NCI-H1092 treated with DMSO at 0.1 percent for 48 hours (cell line): ENCODE results near the gene NOL6.

Experiments
- DNase-seq: peaks from one replicate; lab custom pipeline; 2025; lab: John Stamatoyannopoulos, UW

NOL6 gene

GRCh38 chr9:33453999-33454660 lies 19.6 kb downstream of the NOL6 start:
- no peak for DNase-seq

DNA sequence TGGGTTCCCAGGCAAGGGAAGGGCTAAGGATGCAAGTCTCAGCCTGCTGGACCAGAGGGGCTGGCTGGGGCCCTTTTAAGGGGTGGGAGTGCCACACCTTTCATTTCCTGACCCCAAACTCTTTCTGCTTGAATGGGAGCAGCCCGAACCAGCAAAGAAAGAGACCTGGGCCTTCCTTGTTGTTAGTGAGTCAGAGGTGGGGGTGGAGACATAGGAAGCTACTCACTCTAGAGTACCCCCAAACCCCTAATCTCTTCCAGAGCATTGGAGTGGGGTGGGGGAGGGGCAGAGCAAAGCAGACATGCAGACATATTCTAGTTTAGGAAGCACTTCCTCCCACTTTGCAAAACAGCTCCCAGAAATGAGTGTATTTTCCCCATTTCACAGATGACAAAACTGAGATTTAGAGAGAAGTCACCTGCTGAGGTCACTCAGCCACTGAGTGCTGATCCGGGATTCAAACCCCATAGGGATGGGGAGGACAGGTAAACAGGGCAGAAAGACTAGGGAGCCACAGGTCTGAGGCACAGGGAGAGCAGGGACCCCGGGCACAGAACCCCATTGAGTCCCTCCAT lies 20.4 kb downstream of the NOL6 start:
- no peak for DNase-seq

DNA sequence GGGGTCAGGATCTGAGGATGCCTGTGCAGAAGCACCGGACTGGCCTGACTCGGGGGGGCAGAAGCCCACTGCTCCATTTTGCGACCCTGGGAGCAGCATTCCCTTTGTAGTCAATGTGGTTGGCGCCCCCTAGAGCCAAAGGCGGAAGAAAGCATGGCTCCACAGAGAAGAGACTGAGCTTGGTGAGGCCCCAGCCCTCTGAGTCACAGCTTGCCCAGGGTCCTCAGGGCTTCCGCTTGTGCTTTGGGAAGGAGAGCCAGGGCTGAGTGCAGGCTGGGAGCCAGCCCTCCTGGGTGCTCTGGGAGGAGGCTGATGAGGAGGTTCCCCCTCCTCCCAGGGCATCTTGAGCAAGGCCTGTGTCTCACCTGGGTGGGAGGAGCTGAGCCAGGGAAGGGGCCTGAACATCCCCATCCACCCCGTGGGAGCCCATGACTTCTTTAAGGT lies 20.9 kb downstream of the NOL6 start:
- DNase-seq: peak; percentile 38

DNA sequence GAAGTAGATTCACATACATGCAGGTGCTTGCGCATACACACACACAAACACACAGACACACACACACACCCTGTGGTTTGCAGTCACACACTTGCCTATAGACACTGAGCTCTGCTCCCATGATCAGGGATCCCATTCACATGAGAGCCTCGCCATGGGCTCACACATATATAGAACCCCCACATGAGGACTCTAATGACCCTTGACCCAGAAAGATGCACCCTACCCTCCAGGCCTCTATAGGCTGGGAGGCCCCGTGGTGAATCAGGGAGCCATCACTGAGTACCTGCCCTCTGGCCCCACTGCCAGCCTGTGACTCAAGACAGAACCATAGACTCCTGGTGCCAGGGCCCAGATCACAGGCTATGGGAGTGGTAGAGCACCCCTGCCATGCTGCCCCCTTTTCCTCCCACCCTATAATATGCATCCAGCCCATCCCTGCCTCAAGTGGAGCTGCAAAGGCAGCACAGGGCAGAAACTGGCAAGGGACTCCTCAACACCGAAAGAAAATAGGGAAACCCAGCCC lies 23.0 kb downstream of the NOL6 start:
- no peak for DNase-seq

GRCh38 chr9:33449715-33450114 lies 24.0 kb downstream of the NOL6 start:
- DNase-seq: no peak

DNA sequence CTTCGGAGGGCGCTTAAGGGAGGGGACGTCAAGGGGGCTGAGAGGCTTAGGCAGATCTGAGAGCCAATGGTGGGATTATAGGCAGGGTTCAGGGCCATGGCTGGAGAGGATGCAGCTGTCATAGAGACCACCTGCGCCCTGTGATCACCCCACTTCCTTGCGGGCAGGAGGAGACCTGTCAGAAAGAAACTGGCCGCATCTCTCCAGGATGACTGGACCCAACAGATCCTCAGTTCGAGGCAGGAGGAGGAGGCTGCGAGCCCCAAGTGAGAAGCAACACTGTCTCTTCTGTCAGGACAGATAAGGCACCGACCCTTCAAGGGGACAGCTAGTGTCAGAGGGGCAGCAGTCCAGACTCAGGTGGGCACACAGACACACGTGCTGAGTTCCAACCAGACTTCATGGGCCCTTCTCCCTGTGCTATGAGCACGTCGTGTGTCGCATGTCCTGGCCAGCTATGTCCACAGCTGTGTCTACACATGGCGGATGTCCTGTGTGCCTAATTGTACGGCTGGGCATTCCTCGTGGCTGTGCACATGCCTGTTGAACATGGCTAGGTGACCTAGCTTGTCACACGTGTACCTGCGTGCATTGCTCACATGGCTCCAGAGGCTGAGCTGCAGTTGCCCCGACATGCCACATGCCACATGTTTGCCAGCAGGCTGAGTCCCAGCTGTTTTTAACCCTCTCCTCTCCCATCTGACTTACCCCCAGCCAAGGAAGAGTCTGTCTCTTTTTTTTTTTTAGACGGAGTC lies 25.7 kb downstream of the NOL6 start:
- no peak for DNase-seq

- DNase-seq: peak; percentile 47
Observed at GRCh38 chr9:33446946-33447798, 26.6 kb downstream of the NOL6 start, which contains the start of gene AQP3. AQP3 (minus strand) TSS chr9:33447593; CDS start chr9:33447530, 63 bp downstream.

GRCh38 chr9:33446240-33446945 lies 27.3 kb downstream of the NOL6 start:
- DNase-seq: no peak

GRCh38 chr9:33445389-33446239 lies 28.1 kb downstream of the NOL6 start:
- DNase-seq: no peak

DNA sequence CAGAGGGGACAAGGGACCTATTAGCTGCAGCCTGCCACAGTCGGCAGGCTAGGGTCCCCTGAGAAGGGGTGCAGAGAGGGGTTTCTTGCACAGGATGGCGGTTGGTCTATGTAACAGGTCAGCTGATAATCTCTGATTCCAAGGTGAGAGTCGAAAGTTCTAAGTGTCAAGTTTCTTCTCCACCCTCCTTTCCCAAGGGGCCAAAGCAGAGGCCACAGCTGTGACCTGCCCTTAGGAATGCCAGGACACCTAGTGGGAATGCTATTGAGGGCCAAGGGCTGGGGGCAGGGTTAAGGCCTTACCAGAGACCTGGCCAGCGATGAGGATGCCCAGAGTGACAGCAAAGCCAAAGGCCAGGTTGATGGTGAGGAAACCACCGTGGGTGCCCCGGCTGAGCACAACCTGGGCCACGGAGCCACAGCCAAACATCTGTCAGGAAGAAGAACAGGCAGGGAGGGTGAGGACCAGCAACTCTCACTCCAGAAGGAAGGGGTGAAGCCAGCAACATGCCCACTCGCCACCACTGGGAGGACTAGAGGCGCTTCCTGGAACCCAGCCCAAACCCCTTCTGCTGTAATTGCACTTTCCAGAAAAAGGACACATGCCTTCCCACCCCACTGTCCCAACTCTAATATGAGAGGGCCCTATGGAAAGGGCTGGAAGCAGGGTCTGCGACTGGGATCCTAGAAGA lies 30.1 kb downstream of the NOL6 start:
- DNase-seq: no peak

DNA sequence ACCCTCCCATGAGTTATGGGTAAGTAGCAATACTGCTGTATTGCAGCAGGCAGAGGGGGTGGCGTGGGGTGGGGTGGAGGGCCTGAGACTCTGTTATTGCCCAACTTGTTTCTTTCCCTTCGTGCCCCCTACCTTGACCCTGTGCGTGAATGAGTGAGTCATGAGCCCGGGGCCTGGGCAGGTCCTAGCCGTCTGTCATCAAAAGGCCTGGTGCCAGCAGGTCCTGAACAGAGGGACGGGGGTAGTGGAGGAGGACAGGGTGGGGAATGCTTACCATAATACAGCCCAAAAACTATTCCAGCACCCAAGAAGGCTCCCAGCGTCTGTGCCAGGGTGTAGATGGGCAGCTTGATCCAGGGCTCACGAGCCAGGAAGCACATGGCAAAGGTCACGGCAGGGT lies 30.7 kb downstream of the NOL6 start:
- no peak for DNase-seq

GRCh38 chr9:33442125-33442524 lies 31.6 kb downstream of the NOL6 start:
- no peak for DNase-seq

GRCh38 chr9:33440609-33441008 lies 33.1 kb downstream of the NOL6 start:
- DNase-seq: no peak

DNA sequence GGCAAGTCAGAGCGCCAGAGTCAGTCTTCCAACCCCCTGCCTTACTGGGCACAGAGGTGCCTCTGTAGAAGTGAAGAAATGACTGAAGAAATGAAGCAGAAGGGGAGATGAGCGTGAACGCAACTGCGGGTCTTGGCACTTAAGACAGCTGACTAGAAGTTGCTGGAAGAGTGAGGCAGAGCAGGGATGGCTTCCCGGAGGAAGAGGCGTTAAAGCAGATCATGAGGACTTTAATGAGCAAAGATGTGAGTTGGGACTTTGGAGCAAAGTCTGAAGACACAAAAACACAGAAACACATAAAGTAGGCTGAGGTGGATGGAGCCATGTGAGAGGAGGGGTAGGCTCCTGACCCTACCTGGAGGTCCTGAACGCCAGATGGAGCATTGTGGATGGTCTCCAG lies 33.5 kb downstream of the NOL6 start:
- DNase-seq: no peak

DNA sequence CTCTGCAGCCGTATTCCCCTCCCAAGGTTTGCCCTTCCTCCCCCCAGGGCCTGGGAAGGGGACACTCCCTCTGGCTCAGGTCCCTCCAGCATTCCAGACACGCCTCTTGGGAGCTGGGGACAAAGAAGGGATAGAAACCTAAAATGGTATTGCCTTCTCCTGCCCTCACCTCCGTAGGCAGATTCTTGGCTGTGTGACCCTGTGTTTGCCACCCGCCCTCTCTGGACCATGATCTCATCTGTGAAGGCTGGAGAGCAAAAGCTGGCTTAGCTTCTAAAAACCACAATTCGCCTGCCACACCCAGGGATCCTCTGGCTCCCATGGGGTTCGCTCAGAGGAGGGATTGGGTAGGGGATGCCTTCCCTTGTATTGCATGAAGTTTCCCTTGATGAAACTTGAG lies 34.0 kb downstream of the NOL6 start:
- no peak for DNase-seq

GRCh38 chr9:33438926-33439680 lies 34.6 kb downstream of the NOL6 start:
- DNase-seq: no peak

DNA sequence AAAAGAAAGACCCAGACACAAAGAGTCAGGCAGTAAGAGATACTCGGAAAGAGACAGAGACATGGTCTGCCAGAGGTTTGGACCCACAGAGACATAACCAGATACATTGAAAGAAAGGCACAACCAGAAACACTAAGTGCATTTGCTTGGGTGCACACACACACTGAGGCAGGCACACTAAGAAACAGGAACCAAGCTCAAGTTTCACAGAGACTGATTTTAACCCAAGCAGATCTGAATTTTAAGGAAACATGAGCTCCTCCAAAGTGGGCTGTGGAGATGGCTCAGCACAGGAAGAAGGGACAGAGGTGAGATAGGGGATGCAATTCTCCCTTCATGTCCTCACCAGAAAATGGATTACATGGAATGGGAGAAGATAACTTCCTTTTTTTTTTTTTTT lies 35.8 kb downstream of the NOL6 start:
- no peak for DNase-seq

GRCh38 chr9:33437205-33437604 lies 36.5 kb downstream of the NOL6 start:
- no peak for DNase-seq

GRCh38 chr9:33436445-33436844 lies 37.3 kb downstream of the NOL6 start:
- DNase-seq: no peak
